ENCODE data around the gene MARK1. TPM values are rescaled to one million over a fixed set of nuclear protein-coding genes. Genes with fewer than 3 reads are reported as not detected.
A peak's percentile ranks its signal among the peaks of the same experiment; 100 is the strongest.
"Not testable (repeated sequence)": the region's sequence is repeated elsewhere in the genome, so short reads cannot be mapped to it uniquely, and the experiment has no call there.

Gene MARK1
- polyA plus RNA-seq, 1 donor = 10.6 TPM

GRCh38 chr1:220528679-220529501 lies 954 bp downstream of the MARK1 start:
- DNase-seq = peak; percentile 30

- peak; percentile 10 for DNase-seq
Observed at GRCh38 chr1:220529521-220530020, 1.6 kb downstream of the MARK1 start.

- DNase-seq = no peak
Observed at GRCh38 chr1:220533504-220534109, 5.7 kb downstream of the MARK1 start.

GRCh38 chr1:220544901-220545303 lies 17.0 kb downstream of the MARK1 start:
- DNase-seq = no peak

GRCh38 chr1:220550811-220551399 lies 23.0 kb downstream of the MARK1 start:
- DNase-seq = no peak

- DNase-seq = no peak
Observed at GRCh38 chr1:220551718-220552117, 23.8 kb downstream of the MARK1 start.

GRCh38 chr1:220552672-220553260 lies 24.8 kb downstream of the MARK1 start:
- DNase-seq = no peak

- DNase-seq = no peak
Observed at GRCh38 chr1:220556641-220557040, 28.7 kb downstream of the MARK1 start.

- no peak for DNase-seq
Observed at GRCh38 chr1:220563564-220563963, 35.6 kb downstream of the MARK1 start.

- no peak for DNase-seq
Observed at GRCh38 chr1:220564216-220564615, 36.3 kb downstream of the MARK1 start.

GRCh38 chr1:220565670-220566069 lies 37.7 kb downstream of the MARK1 start:
- DNase-seq = no peak

GRCh38 chr1:220566869-220567268 lies 38.9 kb downstream of the MARK1 start:
- DNase-seq = no peak

GRCh38 chr1:220572416-220572815 lies 44.5 kb downstream of the MARK1 start:
- no peak for DNase-seq

- DNase-seq = no peak
Observed at GRCh38 chr1:220573836-220574235, 45.9 kb downstream of the MARK1 start.

- no peak for DNase-seq
Observed at GRCh38 chr1:220575718-220576497, 48.0 kb downstream of the MARK1 start.

GRCh38 chr1:220577926-220578325 lies 50.0 kb downstream of the MARK1 start:
- no peak for DNase-seq

GRCh38 chr1:220579317-220579716 lies 51.4 kb downstream of the MARK1 start:
- DNase-seq = no peak

GRCh38 chr1:220592714-220593113 lies 64.8 kb downstream of the MARK1 start:
- DNase-seq = no peak

- DNase-seq = no peak
Observed at GRCh38 chr1:220594356-220594755, 66.4 kb downstream of the MARK1 start.

- DNase-seq = no peak
Observed at GRCh38 chr1:220595179-220595578, 67.2 kb downstream of the MARK1 start.

- no peak for DNase-seq
Observed at GRCh38 chr1:220604926-220605325, 77.0 kb downstream of the MARK1 start.

- DNase-seq = not testable (repeated sequence)
Observed at GRCh38 chr1:220605651-220606050, 77.7 kb downstream of the MARK1 start.

Measured in left kidney (tissue), 2 donors.